Measurements from ENCODE around the gene UNC5C. TPM values are rescaled to one million over a fixed set of nuclear protein-coding genes. Genes with fewer than 3 reads are reported as not detected.

The UNC5C gene
- polyA plus RNA-seq, 1 donor (not counting 4 experiments of a cell fraction or from before 2014, with no cell fraction given) = not detected

DNA sequence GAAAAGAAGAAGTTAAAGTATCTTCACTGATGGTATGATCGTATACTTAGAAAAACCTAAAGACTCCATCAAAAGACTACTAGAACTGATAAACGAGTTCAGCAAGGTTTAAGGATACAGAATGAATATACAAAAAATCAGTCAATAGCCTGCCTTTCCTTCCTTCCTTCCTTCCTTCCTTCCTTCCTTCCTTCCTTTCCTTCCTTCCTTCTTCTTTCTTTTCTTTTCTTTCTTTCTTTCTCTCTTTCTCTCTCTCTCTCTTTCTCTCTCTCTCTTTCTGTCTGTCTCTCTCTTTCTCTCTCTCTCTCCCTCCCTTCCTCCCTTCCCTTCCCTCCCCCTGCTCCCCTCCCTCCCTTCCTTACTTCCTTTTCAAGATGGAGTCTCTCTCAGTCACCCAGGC lies 428.3 kb downstream of the UNC5C start:
- no peaks in the 10 kb centered on the region for H3K9me1 ChIP-seq (ENCODE audit: control insufficient read depth, extremely low read depth, insufficient read depth, low read length)
- no peaks in the 10 kb centered on the region for H4K20me1 ChIP-seq (ENCODE audit: control insufficient read depth, extremely low read depth, insufficient read depth, low read length)
- H3K4me3 ChIP-seq (ENCODE audit: control insufficient read depth in 2 of 3, extremely low read depth in 1 of 3, insufficient read depth in 2 of 3, low read depth in 1 of 3, low read length in 3 of 3) = no peak overlapping the region
- dilution Hi-C loops (cut with MboI; ENCODE audit: extremely low pct_ligation_motif_present, low sequenced_read_pairs) = loop anchor here (25.0 kb wide), 1 partner anchor 358 kb away; the partner anchor contains the start of gene BMPR1B
- H3K4me2 ChIP-seq (ENCODE audit: control insufficient read depth, extremely low read depth, insufficient read depth, low read depth, low read length) = no peak overlapping the region
- no peak for TF ChIP-seq EZH2 (IDR thresholded peaks at IDR 0.05; ENCODE audit: low read length)
- TF ChIP-seq, protein P1, sequence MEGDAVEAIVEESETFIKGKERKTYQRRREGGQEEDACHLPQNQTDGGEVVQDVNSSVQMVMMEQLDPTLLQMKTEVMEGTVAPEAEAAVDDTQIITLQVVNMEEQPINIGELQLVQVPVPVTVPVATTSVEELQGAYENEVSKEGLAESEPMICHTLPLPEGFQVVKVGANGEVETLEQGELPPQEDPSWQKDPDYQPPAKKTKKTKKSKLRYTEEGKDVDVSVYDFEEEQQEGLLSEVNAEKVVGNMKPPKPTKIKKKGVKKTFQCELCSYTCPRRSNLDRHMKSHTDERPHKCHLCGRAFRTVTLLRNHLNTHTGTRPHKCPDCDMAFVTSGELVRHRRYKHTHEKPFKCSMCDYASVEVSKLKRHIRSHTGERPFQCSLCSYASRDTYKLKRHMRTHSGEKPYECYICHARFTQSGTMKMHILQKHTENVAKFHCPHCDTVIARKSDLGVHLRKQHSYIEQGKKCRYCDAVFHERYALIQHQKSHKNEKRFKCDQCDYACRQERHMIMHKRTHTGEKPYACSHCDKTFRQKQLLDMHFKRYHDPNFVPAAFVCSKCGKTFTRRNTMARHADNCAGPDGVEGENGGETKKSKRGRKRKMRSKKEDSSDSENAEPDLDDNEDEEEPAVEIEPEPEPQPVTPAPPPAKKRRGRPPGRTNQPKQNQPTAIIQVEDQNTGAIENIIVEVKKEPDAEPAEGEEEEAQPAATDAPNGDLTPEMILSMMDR (optimal IDR thresholded peaks at IDR 0.05 in 1 of 3, IDR thresholded peaks at IDR 0.05 in 1 of 3, conservative IDR thresholded peaks at IDR 0.05 in 1 of 3; ENCODE audit: extremely low read depth in 1 of 3, insufficient read depth in 2 of 3, low read length in 3 of 3) = no peak
- H3K36me3 ChIP-seq (ENCODE audit: control insufficient read depth in 2 of 2, extremely low read depth in 1 of 2, insufficient read depth in 2 of 2, low read length in 2 of 2) = no peaks in the 10 kb centered on the region
- H3K27me3 ChIP-seq (ENCODE audit: control insufficient read depth, extremely low read depth, insufficient read depth, low read length) = no peaks in the 10 kb centered on the region
- H3K4me1 ChIP-seq (ENCODE audit: control insufficient read depth, extremely low read depth, insufficient read depth, low read length) = no peaks in the 10 kb centered on the region
- DNase-seq (ENCODE audit: low read depth, low spot score) (no peak), FAIRE-seq (peak; percentile 26)
- H3K9ac ChIP-seq (ENCODE audit: control insufficient read depth, extremely low read depth, insufficient read depth, low read length) = no peak overlapping the region
- no peaks in the 10 kb centered on the region for H3K9me3 ChIP-seq (ENCODE audit: control insufficient read depth, low read depth, low read length)
- H2AFZ ChIP-seq (ENCODE audit: control insufficient read depth, low read length) = no peak overlapping the region
- no peak overlapping the region for H3K27ac ChIP-seq (ENCODE audit: control insufficient read depth, insufficient read depth, low read length)
- H3K79me2 ChIP-seq (ENCODE audit: control insufficient read depth, insufficient read depth, low read length) = no peaks in the 10 kb centered on the region

DNA sequence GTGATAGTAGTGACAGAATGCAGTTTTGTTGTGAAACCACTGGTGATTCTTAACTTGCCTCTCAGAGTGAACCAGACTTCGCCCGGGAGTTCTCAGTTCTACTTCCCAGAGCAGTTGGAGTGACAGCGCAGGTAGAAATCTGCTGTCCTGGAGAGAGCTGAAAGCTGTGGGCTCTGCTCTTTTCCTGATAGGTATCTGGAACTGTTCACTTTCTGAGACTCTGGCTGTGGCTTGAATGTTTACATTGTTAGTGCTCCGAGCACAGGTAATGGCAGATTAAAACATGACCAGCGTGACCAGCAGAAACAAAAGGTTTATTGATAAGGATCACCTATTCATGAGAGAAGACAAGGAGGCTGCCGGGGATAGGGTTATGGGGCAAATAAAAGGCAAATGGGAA lies 430.3 kb downstream of the UNC5C start:
- H3K36me3 ChIP-seq (ENCODE audit: control insufficient read depth in 2 of 2, extremely low read depth in 1 of 2, insufficient read depth in 2 of 2, low read length in 2 of 2) = no peaks in the 10 kb centered on the region
- dilution Hi-C loops (cut with MboI; ENCODE audit: extremely low pct_ligation_motif_present, low sequenced_read_pairs) = loop anchor here (25.0 kb wide), 1 partner anchor 356 kb away; the partner anchor contains the start of gene BMPR1B
- no peak overlapping the region for H3K27ac ChIP-seq (ENCODE audit: control insufficient read depth, insufficient read depth, low read length)
- TF ChIP-seq, protein P1 (optimal IDR thresholded peaks at IDR 0.05 in 1 of 3, IDR thresholded peaks at IDR 0.05 in 1 of 3, conservative IDR thresholded peaks at IDR 0.05 in 1 of 3; ENCODE audit: extremely low read depth in 1 of 3, insufficient read depth in 2 of 3, low read length in 3 of 3) = no peak
- TF ChIP-seq EZH2 (IDR thresholded peaks at IDR 0.05; ENCODE audit: low read length) = no peak
- no peaks in the 10 kb centered on the region for H3K9me3 ChIP-seq (ENCODE audit: control insufficient read depth, low read depth, low read length)
- H4K20me1 ChIP-seq (ENCODE audit: control insufficient read depth, extremely low read depth, insufficient read depth, low read length) = no peaks in the 10 kb centered on the region
- no peak overlapping the region for H3K4me2 ChIP-seq (ENCODE audit: control insufficient read depth, extremely low read depth, insufficient read depth, low read depth, low read length)
- H3K4me3 ChIP-seq (ENCODE audit: control insufficient read depth in 2 of 3, extremely low read depth in 1 of 3, insufficient read depth in 2 of 3, low read depth in 1 of 3, low read length in 3 of 3) = no peak overlapping the region
- H3K9ac ChIP-seq (ENCODE audit: control insufficient read depth, extremely low read depth, insufficient read depth, low read length) = no peak overlapping the region
- FAIRE-seq = no peak
- H3K27me3 ChIP-seq (ENCODE audit: control insufficient read depth, extremely low read depth, insufficient read depth, low read length) = no peaks in the 10 kb centered on the region
- DNase-seq (ENCODE audit: low read depth, low spot score) = no peak
- no peaks in the 10 kb centered on the region for H3K4me1 ChIP-seq (ENCODE audit: control insufficient read depth, extremely low read depth, insufficient read depth, low read length)
- H2AFZ ChIP-seq (ENCODE audit: control insufficient read depth, low read length) = no peak overlapping the region
- no peaks in the 10 kb centered on the region for H3K9me1 ChIP-seq (ENCODE audit: control insufficient read depth, extremely low read depth, insufficient read depth, low read length)
- H3K79me2 ChIP-seq (ENCODE audit: control insufficient read depth, insufficient read depth, low read length) = no peaks in the 10 kb centered on the region

All from keratinocyte (primary cell).